DND-41 (cell line): Measurements from ENCODE around the gene RSAD2.

ENCODE experiments used
- EZH2 ChIP-seq: IDR thresholded peaks from 3 replicates; pipeline ENCODE4 v1.6.1; 2012; ENCODE audit warnings: borderline replicate concordance, low read depth, mild to moderate bottlenecking, moderate library complexity, low read length, inconsistent platforms; ENCODE audit not compliant: severe bottlenecking
- TF ChIP-seq, protein P1 (sequence below): IDR thresholded peaks from 2 replicates; pipeline ENCODE4 v1.5.1; 2012; ENCODE audit warnings: borderline replicate concordance, low read length, moderate library complexity, mild to moderate bottlenecking; ENCODE audit not compliant: poor library complexity, severe bottlenecking; ENCODE audit errors: extremely low read depth

DNA sequence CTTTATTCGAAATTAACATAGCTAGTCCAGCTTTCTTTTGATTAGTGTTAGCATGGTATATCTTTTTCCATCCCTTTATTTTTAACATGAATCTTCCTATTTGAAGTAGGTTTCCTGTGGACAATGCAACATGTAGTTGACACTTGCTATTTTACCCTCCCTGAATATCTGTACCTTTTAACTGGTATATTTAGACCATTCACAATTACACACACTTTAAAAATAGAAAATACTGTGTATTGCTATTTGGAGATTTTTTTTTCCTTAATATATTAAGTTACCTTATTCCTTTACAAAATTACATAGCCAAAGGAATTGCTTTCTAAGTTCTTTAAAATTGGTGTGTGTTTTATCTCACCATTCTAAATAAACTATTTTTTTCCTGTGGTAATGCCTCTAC lies 54.6 kb downstream of the RSAD2 start:
- no peak for TF ChIP-seq EZH2
- TF ChIP-seq, protein P1, sequence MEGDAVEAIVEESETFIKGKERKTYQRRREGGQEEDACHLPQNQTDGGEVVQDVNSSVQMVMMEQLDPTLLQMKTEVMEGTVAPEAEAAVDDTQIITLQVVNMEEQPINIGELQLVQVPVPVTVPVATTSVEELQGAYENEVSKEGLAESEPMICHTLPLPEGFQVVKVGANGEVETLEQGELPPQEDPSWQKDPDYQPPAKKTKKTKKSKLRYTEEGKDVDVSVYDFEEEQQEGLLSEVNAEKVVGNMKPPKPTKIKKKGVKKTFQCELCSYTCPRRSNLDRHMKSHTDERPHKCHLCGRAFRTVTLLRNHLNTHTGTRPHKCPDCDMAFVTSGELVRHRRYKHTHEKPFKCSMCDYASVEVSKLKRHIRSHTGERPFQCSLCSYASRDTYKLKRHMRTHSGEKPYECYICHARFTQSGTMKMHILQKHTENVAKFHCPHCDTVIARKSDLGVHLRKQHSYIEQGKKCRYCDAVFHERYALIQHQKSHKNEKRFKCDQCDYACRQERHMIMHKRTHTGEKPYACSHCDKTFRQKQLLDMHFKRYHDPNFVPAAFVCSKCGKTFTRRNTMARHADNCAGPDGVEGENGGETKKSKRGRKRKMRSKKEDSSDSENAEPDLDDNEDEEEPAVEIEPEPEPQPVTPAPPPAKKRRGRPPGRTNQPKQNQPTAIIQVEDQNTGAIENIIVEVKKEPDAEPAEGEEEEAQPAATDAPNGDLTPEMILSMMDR, result no peak
